ENCODE results near the gene TOX2.

Gene TOX2

GRCh38 chr20:43937591-43937990 lies 22.9 kb downstream of the TOX2 start:
- POLR2A ChIA-PET, result interaction anchor here (1.0 kb wide), 1 partner anchor 19 kb away, joined by 3 read pairs; no protein-coding TSS in a partner anchor
- no peak for DNase-seq (ENCODE audit: extremely low spot score)
- CTCF ChIA-PET, result no interaction called here
- TF ChIP-seq SUZ12 (IDR thresholded peaks at IDR 0.05) (no peak), FOXM1 (IDR thresholded peaks at IDR 0.05; ENCODE audit: borderline replicate concordance) (no peak), BHLHE40 (IDR thresholded peaks at IDR 0.05; ENCODE audit: borderline replicate concordance) (no peak), FOXA1 (IDR thresholded peaks at IDR 0.05) (no peak), ELF4 (IDR thresholded peaks at IDR 0.05) (no peak), ZNF384 (IDR thresholded peaks at IDR 0.05) (no peak), ARNT (IDR thresholded peaks at IDR 0.05) (no peak), FOXK2 (IDR thresholded peaks at IDR 0.05) (no peak), NFRKB (IDR thresholded peaks at IDR 0.05) (no peak)

- ChIA-PET POLR2A (interaction anchor here (1.0 kb wide), 1 partner anchor 20 kb away, joined by 3 read pairs; no protein-coding TSS in a partner anchor), CTCF (no interaction called here)
- TF ChIP-seq FOXM1 (IDR thresholded peaks at IDR 0.05; ENCODE audit: borderline replicate concordance) (no peak), BHLHE40 (IDR thresholded peaks at IDR 0.05; ENCODE audit: borderline replicate concordance) (no peak), L3MBTL2 (conservative IDR thresholded peaks at IDR 0.05) (no peak)
- DNase-seq (ENCODE audit: extremely low spot score), result no peak
These were observed 23.5 kb downstream of the TOX2 start for GRCh38 chr20:43938017-43938655.

GRCh38 chr20:43938932-43939761 lies 24.5 kb downstream of the TOX2 start:
- CTCF ChIA-PET, result no interaction called here
- no peak for TF ChIP-seq PKNOX1 (IDR thresholded peaks at IDR 0.05)
- TF ChIP-seq FOXM1 (IDR thresholded peaks at IDR 0.05; ENCODE audit: borderline replicate concordance), result no peak
- no peak for TF ChIP-seq BHLHE40 (IDR thresholded peaks at IDR 0.05; ENCODE audit: borderline replicate concordance)
- TF ChIP-seq SUZ12 (IDR thresholded peaks at IDR 0.05), result no peak
- no peak for TF ChIP-seq NFRKB (IDR thresholded peaks at IDR 0.05)
- TF ChIP-seq CTBP1 (IDR thresholded peaks at IDR 0.05; ENCODE audit: borderline replicate concordance), result no peak
- TF ChIP-seq ELF4 (IDR thresholded peaks at IDR 0.05), result no peak
- no peak for TF ChIP-seq ZNF384 (IDR thresholded peaks at IDR 0.05)
- no peak for TF ChIP-seq FOXA1 (IDR thresholded peaks at IDR 0.05)
- TF ChIP-seq ARNT (IDR thresholded peaks at IDR 0.05), result no peak
- no peak for TF ChIP-seq SP1 (IDR thresholded peaks at IDR 0.05)
- no peak for TF ChIP-seq HDGF (IDR thresholded peaks at IDR 0.05; ENCODE audit: borderline replicate concordance)
- POLR2A ChIA-PET, result no interaction called here
- DNase-seq (ENCODE audit: extremely low spot score), result no peak

GRCh38 chr20:43939762-43940121 lies 25.1 kb downstream of the TOX2 start:
- CTCF ChIA-PET, result no interaction called here
- no peak for TF ChIP-seq FOXK2 (IDR thresholded peaks at IDR 0.05)
- no peak for TF ChIP-seq PKNOX1 (IDR thresholded peaks at IDR 0.05)
- TF ChIP-seq SP1 (IDR thresholded peaks at IDR 0.05), result no peak
- no peak for TF ChIP-seq ELF4 (IDR thresholded peaks at IDR 0.05)
- no peak for TF ChIP-seq L3MBTL2 (conservative IDR thresholded peaks at IDR 0.05)
- no peak for TF ChIP-seq FOXM1 (IDR thresholded peaks at IDR 0.05; ENCODE audit: borderline replicate concordance)
- DNase-seq (ENCODE audit: extremely low spot score), result no peak
- POLR2A ChIA-PET, result no interaction called here

- no peak for TF ChIP-seq PKNOX1 (IDR thresholded peaks at IDR 0.05)
- TF ChIP-seq CTBP1 (IDR thresholded peaks at IDR 0.05; ENCODE audit: borderline replicate concordance), result no peak
- no peak for TF ChIP-seq BHLHE40 (IDR thresholded peaks at IDR 0.05; ENCODE audit: borderline replicate concordance)
- no peak for TF ChIP-seq SUZ12 (IDR thresholded peaks at IDR 0.05)
- no peak for TF ChIP-seq ELF4 (IDR thresholded peaks at IDR 0.05)
- TF ChIP-seq SP1 (IDR thresholded peaks at IDR 0.05), result no peak
- no peak for TF ChIP-seq ZNF384 (IDR thresholded peaks at IDR 0.05)
- TF ChIP-seq HDGF (IDR thresholded peaks at IDR 0.05; ENCODE audit: borderline replicate concordance), result no peak
- no peak for TF ChIP-seq NFRKB (IDR thresholded peaks at IDR 0.05)
- TF ChIP-seq FOXM1 (IDR thresholded peaks at IDR 0.05; ENCODE audit: borderline replicate concordance), result no peak
- no peak for TF ChIP-seq FOXA1 (IDR thresholded peaks at IDR 0.05)
- no peak for TF ChIP-seq L3MBTL2 (conservative IDR thresholded peaks at IDR 0.05)
- no peak for TF ChIP-seq FOXK2 (IDR thresholded peaks at IDR 0.05)
- TF ChIP-seq ARNT (IDR thresholded peaks at IDR 0.05), result no peak
- TF ChIP-seq LEF1 (IDR thresholded peaks at IDR 0.05; ENCODE audit: borderline replicate concordance), result no peak
- no peak for TF ChIP-seq TARDBP (IDR thresholded peaks at IDR 0.05)
- POLR2A ChIA-PET, result interaction anchor here (1.6 kb wide), 1 partner anchor 15 kb away, joined by 3 read pairs; no protein-coding TSS in a partner anchor
- no peak for DNase-seq (ENCODE audit: extremely low spot score)
- CTCF ChIA-PET, result no interaction called here
These were observed 26.0 kb downstream of the TOX2 start for GRCh38 chr20:43940518-43941225.
